DLD1 (cell line): Measurements from ENCODE around the gene SYTL1.

Experiments
- in situ Hi-C: cut with HindIII; loops from 2 replicates; pipeline ENCODE4 v1.10.0; 2017; ENCODE audit warnings: low sequenced_read_pairs

Gene SYTL1

GRCh38 chr1:27400082-27400962 lies 58.5 kb downstream of the SYTL1 start:
- in situ Hi-C loops = loop anchor here (25.0 kb wide), 1 partner anchor 187 kb away; no protein-coding TSS in a partner anchor

- in situ Hi-C loops = loop anchor here (25.0 kb wide), 1 partner anchor 186 kb away; no protein-coding TSS in a partner anchor
Observed at GRCh38 chr1:27400963-27401341, 59.1 kb downstream of the SYTL1 start.

- in situ Hi-C loops = loop anchor here (25.0 kb wide), 1 partner anchor 185 kb away; no protein-coding TSS in a partner anchor
Observed at GRCh38 chr1:27402349-27402754, 60.5 kb downstream of the SYTL1 start.

GRCh38 chr1:27403065-27403726 lies 61.4 kb downstream of the SYTL1 start:
- in situ Hi-C loops = loop anchor here (25.0 kb wide), 1 partner anchor 184 kb away; no protein-coding TSS in a partner anchor
